GM18502 (cell line): ENCODE data around the gene AFMID.
"Not testable (repeated sequence)": the region's sequence is repeated elsewhere in the genome, so short reads cannot be mapped to it uniquely, and the experiment has no call there.

Source experiments
- ATAC-seq: cut with Tn5 transposase; IDR thresholded peaks from one replicate; pipeline ENCODE4 v1.9.1; 2021; ENCODE audit warnings: mild to moderate bottlenecking; ENCODE audit not compliant: unreplicated experiment, poor library complexity

Gene AFMID

DNA sequence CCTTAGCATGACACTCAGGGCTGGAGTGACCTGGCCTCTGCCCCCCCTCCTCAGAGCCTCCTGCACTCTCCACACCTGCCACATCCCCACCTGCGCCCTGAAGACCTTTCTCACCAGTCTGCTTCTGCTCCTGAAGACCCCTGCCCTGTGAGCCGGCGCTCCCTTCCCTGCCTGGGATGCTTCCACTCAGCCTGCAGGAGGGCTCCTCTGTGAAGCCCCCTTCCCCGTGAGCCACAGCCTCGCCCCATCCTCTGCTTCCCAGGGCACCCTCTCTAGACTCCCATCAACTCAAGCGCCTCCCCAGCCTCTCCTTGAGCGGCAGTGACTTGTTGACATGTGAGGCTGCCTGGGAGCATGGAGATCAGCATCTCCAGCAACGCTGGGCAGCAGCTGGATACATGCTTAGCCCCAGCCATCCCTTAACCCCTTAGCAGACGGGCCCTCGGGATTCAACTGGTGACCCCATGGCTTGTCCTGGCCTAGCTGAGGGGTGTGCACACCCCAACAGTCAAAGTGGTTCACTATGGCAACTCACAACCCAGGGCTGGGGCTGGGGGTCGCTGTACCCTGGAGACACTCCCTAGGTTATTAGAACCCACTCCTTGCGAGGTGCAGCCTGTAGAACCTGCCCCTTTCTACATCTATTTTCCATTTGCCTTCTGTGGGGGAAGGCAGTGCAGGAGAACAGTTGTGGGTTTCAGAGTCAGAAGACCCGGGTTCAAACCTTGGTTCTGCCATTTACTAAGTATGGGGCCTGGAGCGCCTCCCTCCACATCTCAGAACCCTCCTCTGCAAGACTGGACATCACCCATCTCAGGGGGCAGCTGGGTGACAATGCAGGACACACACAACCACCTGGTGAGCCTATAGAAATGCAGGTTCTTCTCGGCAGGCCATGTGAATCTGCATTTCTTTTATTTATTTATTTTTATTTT is 65.8 kb downstream of the AFMID start:
- no peak for ATAC-seq

- not testable (repeated sequence) for ATAC-seq
Measured at GRCh38 chr17:78253636-78253945, 66.4 kb downstream of the AFMID start.

- ATAC-seq, result peak; percentile 46
Measured at GRCh38 chr17:78253946-78254672, 66.9 kb downstream of the AFMID start.

GRCh38 chr17:78255029-78255656 is 68.0 kb downstream of the AFMID start:
- no peak for ATAC-seq

DNA sequence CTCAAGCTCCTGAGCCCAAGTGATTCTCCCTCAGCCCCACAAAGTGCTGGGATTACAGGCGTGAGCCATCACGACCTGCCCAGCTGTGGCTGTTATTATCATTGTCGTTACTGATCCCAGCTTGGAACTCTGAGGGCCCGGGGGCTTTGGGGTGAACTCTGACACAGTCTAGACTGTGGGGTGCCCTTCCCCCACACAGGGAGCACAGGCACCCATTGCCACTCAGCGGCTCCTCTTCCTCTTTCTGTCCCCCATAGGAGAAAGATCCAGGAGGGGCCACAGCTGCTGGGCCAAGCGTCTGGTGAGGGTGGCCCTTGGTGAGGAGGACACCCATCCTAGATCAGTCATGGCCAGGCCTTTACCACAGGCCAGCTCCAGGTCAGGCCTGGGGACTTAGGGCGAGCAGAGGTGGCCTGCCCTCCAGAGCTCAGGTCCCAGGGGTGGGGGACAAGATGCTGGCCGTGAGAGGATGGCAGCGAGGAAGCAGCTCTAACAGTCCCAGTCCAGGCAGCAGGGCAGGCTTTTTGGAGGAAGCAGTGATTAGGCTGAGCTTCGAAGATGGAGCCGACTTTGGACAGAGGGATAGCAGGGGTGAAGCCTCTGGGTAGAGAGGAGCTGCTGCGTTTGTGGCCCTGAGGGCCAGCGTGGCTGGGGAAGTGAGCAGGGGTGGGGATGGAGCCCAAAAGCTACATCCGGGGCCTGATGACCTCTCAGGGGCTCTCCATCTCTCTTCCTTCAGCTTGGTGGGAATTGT is 69.0 kb downstream of the AFMID start:
- no peak for ATAC-seq

DNA sequence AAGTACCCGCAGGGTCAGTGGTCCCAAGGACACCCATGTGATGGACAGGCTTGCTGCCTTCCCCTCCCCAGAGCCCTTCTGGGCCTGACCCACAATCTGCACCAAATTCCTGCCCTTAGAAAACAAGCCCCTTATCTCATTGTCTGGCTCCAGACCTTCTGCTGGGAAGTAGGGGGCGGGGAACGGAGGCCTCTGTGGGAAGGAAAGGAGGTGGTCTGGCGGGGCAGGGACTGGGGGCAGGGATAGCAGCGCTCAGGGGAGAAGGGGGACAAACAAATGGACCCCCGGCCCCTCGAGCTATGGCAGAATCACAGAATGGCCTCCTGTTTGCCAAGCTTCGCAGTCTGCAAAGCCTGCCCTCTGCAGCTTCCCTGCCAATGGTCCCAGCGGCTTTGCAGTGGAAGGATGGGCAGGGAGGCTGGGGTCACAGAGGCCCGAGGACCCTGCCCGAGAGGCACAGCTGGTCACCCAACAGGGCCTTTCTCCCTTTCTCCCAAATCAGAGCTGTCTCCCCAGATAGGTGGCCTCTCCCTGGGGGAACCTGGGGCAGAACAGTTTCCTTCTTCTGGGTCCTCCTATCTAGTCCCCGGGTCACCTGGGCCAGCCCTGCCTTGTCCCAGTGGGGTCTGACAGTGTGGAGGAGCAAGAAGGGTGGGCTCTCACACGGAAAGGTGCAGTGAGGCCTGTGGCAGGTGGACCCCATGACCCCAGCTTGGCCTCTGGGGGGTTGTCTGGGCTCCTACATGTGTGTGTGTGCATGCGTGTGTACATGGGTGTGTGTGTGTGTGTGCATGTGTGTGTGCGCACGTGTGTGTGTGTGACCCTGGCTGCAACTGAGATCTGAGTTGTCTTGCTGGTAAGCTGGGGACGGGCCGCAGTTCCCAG is 69.8 kb downstream of the AFMID start:
- no peak for ATAC-seq
